SKM-1 (cell line): ENCODE measurements around the gene NELL1.

ENCODE experiments used
- DNase-seq: peaks from one replicate; lab custom pipeline; 2025; ENCODE audit not compliant: unreplicated experiment; lab: John Stamatoyannopoulos, UW

NELL1 gene

DNA sequence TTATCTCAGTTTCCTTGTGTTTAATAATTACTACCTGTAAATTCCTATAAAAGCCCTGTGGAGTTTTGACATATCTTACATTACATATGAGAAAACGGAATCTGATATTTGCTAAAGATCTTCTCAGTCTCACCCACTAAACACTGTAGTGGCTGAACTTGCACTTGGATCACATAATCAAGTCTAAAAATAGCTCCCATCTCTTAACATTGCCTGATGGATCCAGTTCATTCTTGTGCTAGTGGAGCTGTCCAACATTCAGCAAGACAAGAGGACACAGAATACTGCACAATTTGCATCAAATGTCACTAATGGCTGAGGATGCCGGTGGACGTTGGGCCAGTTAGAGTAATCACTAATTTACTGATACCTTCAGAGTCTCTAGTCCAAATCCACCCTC is 953.6 kb downstream of the NELL1 start:
- no peak for DNase-seq
